ENCODE results near the gene C2orf76. TPM values are rescaled to one million over a fixed set of nuclear protein-coding genes. Genes with fewer than 3 reads are reported as not detected.

Gene C2orf76
- total RNA-seq, 2 experiments from 2014 or later = 15.4 to 17.7 TPM

DNA sequence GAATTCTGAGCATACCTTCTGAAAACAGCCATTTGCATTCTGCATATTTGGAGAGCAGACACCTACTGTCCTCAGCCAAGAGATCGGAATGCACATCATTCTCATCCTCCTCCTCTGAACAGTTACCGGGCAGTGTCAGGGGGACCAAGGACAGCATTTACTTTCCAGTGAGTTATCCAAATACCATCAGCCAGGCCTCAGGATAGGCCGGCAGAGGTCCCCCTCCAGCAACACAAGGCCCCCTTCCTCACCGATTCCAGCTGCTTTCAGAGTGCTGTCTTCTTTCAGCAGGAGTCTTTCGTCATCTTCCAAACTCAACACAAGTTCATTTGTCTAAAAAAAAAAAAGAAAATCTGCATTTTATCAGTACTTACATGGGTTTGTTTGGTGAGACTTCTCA lies 55.3 kb downstream of the C2orf76 start:
- intact Hi-C loops (cut with micrococcal nuclease; ENCODE audit: unreplicated experiment) = loop anchor here (1.0 to 10.0 kb wide), 6 partner anchors 55 to 1257 kb away; partner anchors contain the start of genes C2orf76 and DBI
- Histone ChIP-seq H3K9me2 (ENCODE audit: insufficient read depth, low read length) (no peaks in the 10 kb centered on the region), H3K27ac (ENCODE audit: low read depth, low read length, poor library complexity, severe bottlenecking) (peak overlapping the region; percentile 95), H3K4me1 (ENCODE audit: insufficient read depth, low read length, poor library complexity, severe bottlenecking) (peaks cover 52% of the 10 kb centered on the region), H3K36me3 (ENCODE audit: insufficient read depth, low read length) (peaks cover 4% of the 10 kb centered on the region; the same call in 1 of the 2 replicates), H2AFZ (ENCODE audit: low read length) (peak overlapping the region; percentile 40; the same call in 1 of the 2 replicates), H3K9me3 (ENCODE audit: low read length) (peaks cover 9% of the 10 kb centered on the region; the same call in 1 of the 2 replicates), H3K79me2 (ENCODE audit: insufficient read depth, low read depth, low read length) (peaks cover 6% of the 10 kb centered on the region), H3K4me2 (ENCODE audit: low read length) (peak overlapping the region; percentile 62), H3K4me3 (ENCODE audit: low read depth, low read length, poor library complexity, severe bottlenecking) (peak overlapping the region; percentile 62), H4K20me1 (ENCODE audit: insufficient read depth, low read length) (no peaks in the 10 kb centered on the region)
- TSS peak; percentile 73 for BruUV-seq (replicated peaks)
- peak; percentile 76 for DNase-seq (ENCODE audit: low spot score)
- TF ChIP-seq EZH2phosphoT487 (IDR thresholded peaks at IDR 0.05; ENCODE audit: borderline replicate concordance, low read depth, low read length) (no peak), CTCF (conservative IDR thresholded peaks at IDR 0.05; ENCODE audit: low read length) (peak; percentile 68)
- ChIA-PET CTCF (ENCODE audit: unreplicated experiment) (interaction anchor here (0.6 to 2.7 kb wide), 5 partner anchors 15 to 429 kb away, joined by 3 to 20 read pairs (median 5); no protein-coding TSS in a partner anchor), POLR2A (interaction anchor here (0.6 to 5.8 kb wide), 12 partner anchors 11 to 430 kb away, joined by 3 to 56 read pairs (median 4); partner anchors contain the start of genes C2orf76 and DBI)

DNA sequence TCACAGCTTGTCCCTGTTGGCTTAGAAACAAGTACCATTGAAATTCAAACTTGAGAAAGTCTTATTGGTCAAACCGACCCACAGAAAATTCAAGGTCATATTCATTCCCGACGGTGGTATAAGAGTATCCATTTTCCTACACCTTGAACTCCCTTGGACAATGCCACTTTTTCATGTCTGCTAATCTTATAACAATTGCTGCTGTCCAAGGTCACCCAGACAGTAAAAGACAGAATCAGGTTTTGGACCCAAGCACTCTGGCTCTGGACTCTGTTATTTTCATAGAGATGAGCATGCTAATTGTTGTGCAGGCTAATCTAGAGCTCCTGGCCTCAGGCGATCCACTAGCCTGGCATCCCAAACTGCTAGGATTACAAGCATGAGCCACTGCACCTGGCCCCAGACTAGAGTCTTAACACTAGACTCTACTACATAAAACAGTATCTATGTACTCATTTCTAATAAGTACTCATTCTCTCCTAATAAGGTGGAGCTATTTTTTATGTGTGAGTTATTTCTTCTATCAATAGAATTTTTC lies 57.8 kb downstream of the C2orf76 start:
- ChIA-PET POLR2A (interaction anchor here (0.6 to 5.8 kb wide), 6 partner anchors 10 to 539 kb away, joined by 3 to 56 read pairs (median 4); partner anchors contain the start of genes C2orf76 and DBI), CTCF (ENCODE audit: unreplicated experiment) (interaction anchor here (1.4 kb wide), 1 partner anchor 42 kb away, joined by 3 read pairs; no protein-coding TSS in a partner anchor)
- Histone ChIP-seq H3K9me2 (ENCODE audit: insufficient read depth, low read length) (no peaks in the 10 kb centered on the region), H3K27ac (ENCODE audit: low read depth, low read length, poor library complexity, severe bottlenecking) (no peak overlapping the region), H3K79me2 (ENCODE audit: insufficient read depth, low read depth, low read length) (peaks cover 6% of the 10 kb centered on the region), H3K4me3 (ENCODE audit: low read depth, low read length, poor library complexity, severe bottlenecking) (no peak overlapping the region), H4K20me1 (ENCODE audit: insufficient read depth, low read length) (no peaks in the 10 kb centered on the region), H3K9me3 (ENCODE audit: low read length) (no peaks in the 10 kb centered on the region), H2AFZ (ENCODE audit: low read length) (no peak overlapping the region), H3K4me2 (ENCODE audit: low read length) (0 out of 2 replicates have a peak overlapping the region, but pooled peaks have one; percentile 8), H3K36me3 (ENCODE audit: insufficient read depth, low read length) (no peaks in the 10 kb centered on the region), H3K4me1 (ENCODE audit: insufficient read depth, low read length, poor library complexity, severe bottlenecking) (peaks cover 73% of the 10 kb centered on the region)
- no peak for DNase-seq (ENCODE audit: low spot score)
- TF ChIP-seq CTCF (conservative IDR thresholded peaks at IDR 0.05; ENCODE audit: low read length) (no peak), EZH2phosphoT487 (IDR thresholded peaks at IDR 0.05; ENCODE audit: borderline replicate concordance, low read depth, low read length) (no peak)
- no TSS peak for BruUV-seq (replicated peaks)
- intact Hi-C loops (cut with micrococcal nuclease; ENCODE audit: unreplicated experiment) = no loop called here
